OCI-LY3 (cell line): ENCODE data around the gene UNC5B.

Experiments
- H2AFZ ChIP-seq: fragments of 200-600, 300-600 bp; shearing (Covaris generic); 2 replicates; pipeline ENCODE4 v1.6.0; 2014; ENCODE audit warnings: antibody characterized with exemption, low read depth, low read length
- H3K27ac ChIP-seq: fragments of 200-600, 300-600 bp; sonication (generic); 2 replicates; pipeline ENCODE4 v1.5.1; 2014; ENCODE audit warnings: mild to moderate bottlenecking, low read length, moderate library complexity, mixed read lengths
- H3K27me3 ChIP-seq: fragments of 200-600, 300-600 bp; sonication (generic); 2 replicates; pipeline ENCODE4 v1.6.1; 2014; ENCODE audit warnings: low read depth, low read length, mixed read lengths
- H3K36me3 ChIP-seq: fragments of 200-600, 300-600 bp; sonication (generic); replicated peaks from 2 replicates; pipeline ENCODE3; 2014; ENCODE audit warnings: low read depth, low read length, mixed read lengths
- H3K4me1 ChIP-seq: fragments of 300-600, 200-600 bp; sonication (generic); 2 replicates; pipeline ENCODE4 v1.6.1; 2014; ENCODE audit warnings: low read length, mixed read lengths
- H3K4me2 ChIP-seq: fragments of 200-600, 300-600 bp; sonication (generic); 2 replicates; pipeline ENCODE4 v1.6.1; 2014; ENCODE audit warnings: low read length, mixed read lengths
- H3K4me3 ChIP-seq: fragments of 300-600, 200-600 bp; sonication (generic); 2 replicates; pipeline ENCODE4 v1.5.1; 2014; ENCODE audit warnings: antibody characterized with exemption, mild to moderate bottlenecking, low read length, moderate library complexity
- H3K79me2 ChIP-seq: fragments of 300-600, 200-600 bp; shearing (Covaris generic); 2 replicates; pipeline ENCODE4 v1.6.1; 2014; ENCODE audit warnings: mild to moderate bottlenecking, low read length, mixed read lengths
- H3K9ac ChIP-seq: fragments of 300-600, 200-600 bp; shearing (Covaris generic); 2 replicates; pipeline ENCODE4 v1.6.0; 2014; ENCODE audit warnings: mild to moderate bottlenecking, low read length, moderate library complexity
- H3K9me3 ChIP-seq: fragments of 200-600, 300-600 bp; shearing (Covaris generic); 2 replicates; pipeline ENCODE4 v1.6.1; 2014; ENCODE audit warnings: low read length, mixed read lengths; ENCODE audit not compliant: insufficient read depth
- H4K20me1 ChIP-seq: fragments of 200-600, 300-600 bp; sonication (generic); 2 replicates; pipeline ENCODE4 v1.6.1; 2016; ENCODE audit warnings: low read length, mixed read lengths; ENCODE audit not compliant: insufficient read depth
- EZH2phosphoT487 ChIP-seq: fragments of 200-600 bp; shearing (Covaris generic); IDR thresholded peaks from 2 replicates; pipeline ENCODE4 v1.6.1; 2018; ENCODE audit warnings: antibody characterized with exemption, mixed run types, low read depth
- TF ChIP-seq, protein P1 (sequence below): fragments of 200-600, 300-600 bp; sonication (generic); IDR thresholded peaks from 2 replicates; pipeline ENCODE4 v1.5.1; 2014; ENCODE audit warnings: antibody characterized with exemption, low read length, low read depth

UNC5B gene

DNA sequence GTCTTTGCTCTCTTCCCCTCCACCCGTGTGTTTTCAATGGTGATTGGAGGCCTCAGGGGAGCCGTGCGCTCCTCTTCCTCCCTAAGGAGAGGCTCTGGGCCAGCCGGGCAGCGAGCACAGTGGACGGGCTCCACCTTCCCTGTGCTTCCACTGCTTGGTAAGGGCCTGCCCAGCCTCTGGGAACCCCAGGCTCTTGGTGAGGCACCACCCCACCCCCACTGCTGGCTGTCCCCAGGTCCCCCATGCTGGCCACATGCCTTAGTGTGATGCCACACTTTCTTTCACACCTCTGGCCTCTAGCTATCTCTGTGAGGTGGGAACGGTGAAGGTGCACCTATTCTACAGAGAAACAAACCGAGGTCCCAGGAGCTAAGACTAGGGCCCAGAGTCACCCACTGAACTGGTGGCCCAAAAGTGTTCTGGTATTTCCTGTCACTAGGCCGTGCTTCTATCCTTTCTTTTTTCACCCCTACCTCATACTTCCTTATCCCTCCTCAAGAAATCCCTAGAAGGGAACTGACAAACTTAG, 53.3 kb downstream of the UNC5B start:
- Histone ChIP-seq H3K9me3 (no peaks in the 10 kb centered on the region), H3K4me2 (no peak overlapping the region), H3K79me2 (no peaks in the 10 kb centered on the region), H3K36me3 (no peaks in the 10 kb centered on the region), H3K4me3 (no peak overlapping the region), H3K9ac (no peak overlapping the region), H4K20me1 (no peaks in the 10 kb centered on the region), H2AFZ (no peak overlapping the region), H3K4me1 (no peaks in the 10 kb centered on the region), H3K27me3 (no peaks in the 10 kb centered on the region), H3K27ac (no peak overlapping the region)
- no peak for TF ChIP-seq EZH2phosphoT487
- TF ChIP-seq, protein P1, sequence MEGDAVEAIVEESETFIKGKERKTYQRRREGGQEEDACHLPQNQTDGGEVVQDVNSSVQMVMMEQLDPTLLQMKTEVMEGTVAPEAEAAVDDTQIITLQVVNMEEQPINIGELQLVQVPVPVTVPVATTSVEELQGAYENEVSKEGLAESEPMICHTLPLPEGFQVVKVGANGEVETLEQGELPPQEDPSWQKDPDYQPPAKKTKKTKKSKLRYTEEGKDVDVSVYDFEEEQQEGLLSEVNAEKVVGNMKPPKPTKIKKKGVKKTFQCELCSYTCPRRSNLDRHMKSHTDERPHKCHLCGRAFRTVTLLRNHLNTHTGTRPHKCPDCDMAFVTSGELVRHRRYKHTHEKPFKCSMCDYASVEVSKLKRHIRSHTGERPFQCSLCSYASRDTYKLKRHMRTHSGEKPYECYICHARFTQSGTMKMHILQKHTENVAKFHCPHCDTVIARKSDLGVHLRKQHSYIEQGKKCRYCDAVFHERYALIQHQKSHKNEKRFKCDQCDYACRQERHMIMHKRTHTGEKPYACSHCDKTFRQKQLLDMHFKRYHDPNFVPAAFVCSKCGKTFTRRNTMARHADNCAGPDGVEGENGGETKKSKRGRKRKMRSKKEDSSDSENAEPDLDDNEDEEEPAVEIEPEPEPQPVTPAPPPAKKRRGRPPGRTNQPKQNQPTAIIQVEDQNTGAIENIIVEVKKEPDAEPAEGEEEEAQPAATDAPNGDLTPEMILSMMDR, result no peak

DNA sequence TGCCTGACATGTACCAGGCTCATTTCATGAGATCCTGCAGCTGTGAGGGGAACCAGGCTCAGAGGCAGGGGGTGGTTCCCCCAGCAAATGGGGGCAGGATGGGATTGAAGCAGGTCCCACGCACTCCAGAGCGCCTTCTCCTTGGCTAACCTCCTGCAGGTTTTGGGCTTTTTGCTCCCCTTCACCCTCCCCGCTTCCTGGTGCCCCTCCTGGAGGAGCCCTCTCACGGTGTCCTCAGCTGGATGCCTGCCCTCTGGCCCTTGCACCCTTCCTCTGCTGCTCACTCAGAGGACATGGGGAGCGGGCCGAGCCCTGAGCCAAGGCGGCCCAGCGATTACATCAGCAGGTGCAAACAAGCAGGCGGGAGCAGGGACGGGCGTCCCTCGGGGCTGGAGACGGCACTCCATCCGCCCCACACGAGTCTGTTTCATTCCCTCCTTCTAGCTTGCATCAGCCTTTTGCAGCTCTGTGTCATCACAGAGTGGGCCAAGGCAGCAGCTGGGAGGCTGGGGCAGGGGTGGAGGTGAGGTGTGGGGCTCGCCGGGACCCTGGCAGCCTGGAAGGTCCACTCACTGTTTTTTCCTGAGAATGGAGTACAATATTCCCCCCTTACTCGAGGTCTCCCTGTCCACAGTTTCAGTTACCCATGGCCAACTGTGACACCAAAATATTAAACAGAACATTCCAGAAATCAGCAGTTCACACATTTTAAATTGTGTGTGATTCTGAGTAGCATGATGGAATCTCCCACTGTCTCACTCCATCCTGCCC, 54.0 kb downstream of the UNC5B start:
- Histone ChIP-seq H3K4me1 (no peaks in the 10 kb centered on the region), H3K4me3 (no peak overlapping the region)

DNA sequence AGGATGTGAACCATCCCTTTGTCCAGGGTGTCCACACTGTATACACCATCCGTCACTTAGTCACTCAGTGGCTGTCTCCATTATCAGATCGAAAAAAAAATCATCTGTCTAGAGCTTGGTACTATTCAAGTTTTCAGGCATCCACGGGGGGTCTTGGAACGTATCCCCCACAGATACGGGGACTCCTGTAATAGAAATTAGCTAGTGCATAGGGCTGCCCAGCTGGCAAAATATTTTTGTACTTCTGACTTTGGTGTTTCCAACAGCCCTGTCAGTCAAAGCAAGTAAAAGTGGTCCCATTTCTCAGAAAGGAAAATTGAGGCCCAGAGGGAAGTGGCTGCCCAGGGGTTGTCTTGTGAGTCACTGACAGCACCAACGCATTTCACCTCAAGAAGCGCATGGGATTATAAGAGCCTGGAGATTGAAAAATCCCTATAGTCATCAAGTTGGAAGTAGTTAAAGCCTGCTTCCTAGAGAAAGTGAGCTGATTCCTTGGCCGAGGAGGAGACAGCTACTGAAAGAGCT, 54.6 kb downstream of the UNC5B start:
- no peaks in the 10 kb centered on the region for H3K27me3 ChIP-seq
- no peaks in the 10 kb centered on the region for H3K9me3 ChIP-seq
- H3K4me3 ChIP-seq, result no peak overlapping the region
- TF ChIP-seq, protein P1, result no peak
- no peak for TF ChIP-seq EZH2phosphoT487
- no peak overlapping the region for H2AFZ ChIP-seq
- no peaks in the 10 kb centered on the region for H3K4me1 ChIP-seq
- no peak overlapping the region for H3K27ac ChIP-seq
- H4K20me1 ChIP-seq, result no peaks in the 10 kb centered on the region
- H3K79me2 ChIP-seq, result no peaks in the 10 kb centered on the region
- no peak overlapping the region for H3K4me2 ChIP-seq
- no peaks in the 10 kb centered on the region for H3K36me3 ChIP-seq
- H3K9ac ChIP-seq, result no peak overlapping the region

More for the DNA sequence above, 54.0 kb downstream of the UNC5B start:
- TF ChIP-seq EZH2phosphoT487, result no peak
- TF ChIP-seq, protein P1, result no peak
- no peaks in the 10 kb centered on the region for H3K36me3 ChIP-seq
- H3K9ac ChIP-seq, result no peak overlapping the region
- no peak overlapping the region for H2AFZ ChIP-seq
- H3K27ac ChIP-seq, result no peak overlapping the region
- no peaks in the 10 kb centered on the region for H3K9me3 ChIP-seq
- no peak overlapping the region for H3K4me2 ChIP-seq
- H3K27me3 ChIP-seq, result no peaks in the 10 kb centered on the region
- H4K20me1 ChIP-seq, result no peaks in the 10 kb centered on the region
- H3K79me2 ChIP-seq, result no peaks in the 10 kb centered on the region

DNA sequence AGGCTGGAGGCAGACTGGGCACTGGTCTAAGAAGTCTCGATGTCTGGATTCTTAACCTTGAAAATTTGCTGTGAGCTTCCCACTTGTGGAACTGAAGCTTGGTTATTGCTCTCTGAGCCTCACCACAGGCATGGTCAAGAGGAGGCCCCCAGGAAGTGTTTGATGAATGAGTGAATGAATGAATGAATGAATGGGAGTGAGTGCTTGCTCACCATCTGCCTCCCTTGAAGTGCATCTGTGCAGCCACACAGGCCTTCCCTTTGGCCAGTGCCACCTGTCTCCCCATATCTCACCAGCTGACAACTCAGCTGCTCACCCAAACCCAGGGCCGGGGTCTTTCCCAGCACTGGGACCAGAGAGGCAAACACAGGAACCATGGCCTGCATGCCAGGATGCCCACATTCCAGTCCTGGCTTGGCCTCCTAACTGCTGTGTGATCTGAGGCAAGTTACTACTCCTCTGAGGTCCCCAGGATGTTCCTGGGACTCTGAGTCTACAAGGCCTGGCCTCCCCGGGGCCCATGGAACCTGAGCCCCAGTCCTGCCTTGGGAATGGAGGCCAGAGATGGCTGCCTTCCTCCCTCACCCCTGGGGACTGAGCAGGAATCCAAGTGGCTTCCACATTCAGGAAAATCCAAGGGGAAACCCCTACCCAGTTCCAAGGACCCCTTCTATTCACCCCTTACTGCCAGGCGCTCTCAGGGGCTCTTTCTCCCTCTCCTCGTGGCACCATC, 55.3 kb downstream of the UNC5B start:
- Histone ChIP-seq H2AFZ (no peak overlapping the region), H3K9me3 (no peaks in the 10 kb centered on the region), H3K4me1 (no peaks in the 10 kb centered on the region), H3K27ac (no peak overlapping the region), H3K4me2 (no peak overlapping the region), H3K27me3 (no peaks in the 10 kb centered on the region), H3K36me3 (no peaks in the 10 kb centered on the region), H3K79me2 (no peaks in the 10 kb centered on the region), H3K9ac (no peak overlapping the region), H3K4me3 (no peak overlapping the region), H4K20me1 (no peaks in the 10 kb centered on the region)
- TF ChIP-seq, protein P1, result no peak
- no peak for TF ChIP-seq EZH2phosphoT487
